ENCODE results near the gene POLE4. TPM values are rescaled to one million over a fixed set of nuclear protein-coding genes. Genes with fewer than 3 reads are reported as not detected.

Gene POLE4
- total RNA-seq, 1 donor from 2014 or later = 44.2 TPM

- Mint-ChIP-seq H3K27ac (ENCODE audit: unreplicated experiment) (no peak overlapping the region), H3K4me3 (ENCODE audit: unreplicated experiment) (no peak overlapping the region), H3K27me3 (ENCODE audit: unreplicated experiment) (no peaks in the 10 kb centered on the region), H3K9me3 (ENCODE audit: unreplicated experiment) (peaks cover 4% of the 10 kb centered on the region), H3K36me3 (ENCODE audit: unreplicated experiment) (peaks cover 4% of the 10 kb centered on the region), H3K4me1 (ENCODE audit: unreplicated experiment) (no peaks in the 10 kb centered on the region)
- TF ChIP-seq CTCF (IDR thresholded peaks at IDR 0.05) = no peak
- no peak for DNase-seq (ENCODE audit: extremely low spot score, unreplicated experiment)
Measured at GRCh38 chr2:74924463-74925265, 33.8 kb upstream of the POLE4 start.

GRCh38 chr2:74925361-74925786 lies 33.1 kb upstream of the POLE4 start:
- H3K27me3 Mint-ChIP-seq (ENCODE audit: unreplicated experiment) = no peaks in the 10 kb centered on the region
- peaks cover 4% of the 10 kb centered on the region for H3K36me3 Mint-ChIP-seq (ENCODE audit: unreplicated experiment)
- H3K9me3 Mint-ChIP-seq (ENCODE audit: unreplicated experiment) = peaks cover 4% of the 10 kb centered on the region
- no peak for DNase-seq (ENCODE audit: extremely low spot score, unreplicated experiment)
- H3K27ac Mint-ChIP-seq (ENCODE audit: unreplicated experiment) = no peak overlapping the region
- H3K4me3 Mint-ChIP-seq (ENCODE audit: unreplicated experiment) = no peak overlapping the region
- TF ChIP-seq CTCF (IDR thresholded peaks at IDR 0.05) = no peak
- H3K4me1 Mint-ChIP-seq (ENCODE audit: unreplicated experiment) = no peaks in the 10 kb centered on the region

- no peak for TF ChIP-seq CTCF (IDR thresholded peaks at IDR 0.05)
Measured at GRCh38 chr2:74927621-74928020, 30.8 kb upstream of the POLE4 start.

GRCh38 chr2:74930811-74931486 lies 27.5 kb upstream of the POLE4 start:
- Mint-ChIP-seq H3K27me3 (ENCODE audit: unreplicated experiment) (no peaks in the 10 kb centered on the region), H3K27ac (ENCODE audit: unreplicated experiment) (no peak overlapping the region), H3K9me3 (ENCODE audit: unreplicated experiment) (peaks cover 4% of the 10 kb centered on the region), H3K4me3 (ENCODE audit: unreplicated experiment) (no peak overlapping the region), H3K36me3 (ENCODE audit: unreplicated experiment) (peaks cover 4% of the 10 kb centered on the region), H3K4me1 (ENCODE audit: unreplicated experiment) (no peaks in the 10 kb centered on the region)
- DNase-seq (ENCODE audit: extremely low spot score, unreplicated experiment) = no peak
- no peak for TF ChIP-seq CTCF (IDR thresholded peaks at IDR 0.05)

More at GRCh38 chr2:74927621-74928020, 30.8 kb upstream of the POLE4 start:
- no peak for DNase-seq (ENCODE audit: extremely low spot score, unreplicated experiment)
- H3K27me3 Mint-ChIP-seq (ENCODE audit: unreplicated experiment) = no peaks in the 10 kb centered on the region
- peaks cover 4% of the 10 kb centered on the region for H3K36me3 Mint-ChIP-seq (ENCODE audit: unreplicated experiment)
- no peaks in the 10 kb centered on the region for H3K4me1 Mint-ChIP-seq (ENCODE audit: unreplicated experiment)
- H3K27ac Mint-ChIP-seq (ENCODE audit: unreplicated experiment) = no peak overlapping the region
- no peak overlapping the region for H3K4me3 Mint-ChIP-seq (ENCODE audit: unreplicated experiment)
- H3K9me3 Mint-ChIP-seq (ENCODE audit: unreplicated experiment) = peaks cover 4% of the 10 kb centered on the region

- Mint-ChIP-seq H3K27me3 (ENCODE audit: unreplicated experiment) (no peaks in the 10 kb centered on the region), H3K27ac (ENCODE audit: unreplicated experiment) (no peak overlapping the region), H3K9me3 (ENCODE audit: unreplicated experiment) (peaks cover 4% of the 10 kb centered on the region), H3K36me3 (ENCODE audit: unreplicated experiment) (peaks cover 4% of the 10 kb centered on the region), H3K4me1 (ENCODE audit: unreplicated experiment) (no peaks in the 10 kb centered on the region), H3K4me3 (ENCODE audit: unreplicated experiment) (no peak overlapping the region)
- no peak for TF ChIP-seq CTCF (IDR thresholded peaks at IDR 0.05)
- no peak for DNase-seq (ENCODE audit: extremely low spot score, unreplicated experiment)
Measured at GRCh38 chr2:74931940-74932339, 26.5 kb upstream of the POLE4 start.
